Islet precursor cell (in vitro differentiated cells): ENCODE measurements around the gene APBB1IP.
"Not testable (repeated sequence)": the region's sequence is repeated elsewhere in the genome, so short reads cannot be mapped to it uniquely, and the experiment has no call there.

ENCODE experiments used
- DNase-seq: peaks from one replicate; pipeline ENCODE4 v3.0.0-alpha.2; 2018

APBB1IP gene

DNA sequence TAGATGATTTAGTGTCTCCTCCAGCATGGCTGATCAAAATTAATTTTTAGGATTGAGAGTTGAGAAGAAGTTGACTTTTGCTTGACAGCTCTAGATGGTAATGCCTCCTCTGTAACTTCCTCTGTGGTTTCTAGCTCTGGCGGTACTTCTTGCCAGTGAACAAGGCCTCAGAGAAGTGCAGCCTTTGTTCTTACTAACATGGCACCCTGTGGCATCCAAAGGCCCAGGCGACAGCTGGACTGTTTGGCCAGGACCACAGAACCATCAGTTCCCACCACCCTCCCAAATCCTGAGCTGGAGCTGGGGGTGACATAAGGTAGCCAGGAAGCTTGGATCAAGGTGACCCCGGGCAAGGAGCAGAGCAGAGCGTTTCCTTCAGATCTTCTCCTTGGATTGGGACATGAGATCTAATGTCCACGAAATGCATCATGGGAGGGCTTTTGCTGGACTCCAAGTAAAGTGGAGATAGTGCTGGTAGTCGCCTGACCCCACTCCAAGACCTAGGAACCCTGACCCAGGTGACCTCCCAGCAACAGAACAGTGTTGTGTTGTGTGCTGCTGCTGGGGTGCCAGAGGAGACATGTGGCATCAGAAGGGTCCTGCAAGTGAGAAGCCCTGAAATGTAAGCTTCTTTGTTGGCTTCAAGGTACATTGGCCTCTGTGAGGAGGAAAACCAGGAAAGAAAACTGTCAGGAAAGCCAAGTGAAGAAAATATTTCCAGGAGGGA lies 41.8 kb downstream of the APBB1IP start:
- no peak for DNase-seq

DNA sequence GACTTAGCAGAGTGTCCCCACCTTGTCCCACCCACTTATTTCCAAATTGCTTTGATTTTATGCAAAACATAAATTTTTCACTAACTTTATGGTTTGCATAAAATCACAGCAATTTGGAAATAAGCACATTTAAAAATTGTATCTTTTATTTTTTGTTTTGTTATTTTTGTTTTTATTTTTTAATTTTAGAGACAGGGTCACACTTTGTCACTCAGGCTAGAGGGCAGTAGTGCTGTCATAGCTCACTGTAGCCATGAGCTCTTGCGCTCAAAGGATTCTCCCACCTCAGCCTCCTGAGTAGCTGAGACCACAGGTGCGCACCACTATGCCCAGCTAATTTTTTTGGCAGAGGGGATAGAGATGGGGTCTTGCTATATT lies 43.2 kb downstream of the APBB1IP start:
- DNase-seq: no peak

DNA sequence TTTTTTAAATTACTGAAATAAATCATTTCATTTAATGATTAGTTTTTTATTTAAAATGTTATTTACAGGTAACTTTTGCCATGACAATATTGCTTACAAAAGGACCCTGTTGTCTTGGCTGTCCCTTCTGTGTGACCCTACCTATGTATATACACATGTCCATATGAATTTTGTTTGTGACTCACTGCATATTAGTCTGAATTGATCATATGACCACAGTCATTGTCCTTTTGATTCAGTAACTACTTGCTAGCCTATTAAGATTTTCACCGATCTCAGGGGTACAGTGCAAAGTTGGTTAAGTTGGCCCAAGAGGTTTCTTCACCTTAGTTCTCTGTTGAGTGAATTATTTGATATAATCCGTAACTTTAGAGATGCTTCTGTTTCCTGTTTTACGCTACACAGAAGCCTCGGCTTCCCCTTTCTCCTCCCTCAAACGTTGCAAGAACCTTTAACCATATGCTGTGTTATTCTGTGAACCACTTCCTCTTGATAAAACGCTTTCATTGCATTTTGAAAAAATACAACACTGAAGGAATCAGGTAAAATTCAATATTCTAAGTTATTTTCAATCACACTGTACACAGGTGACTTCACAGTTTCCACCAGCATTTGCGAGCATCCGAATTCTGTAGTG lies 43.9 kb downstream of the APBB1IP start:
- no peak for DNase-seq

DNA sequence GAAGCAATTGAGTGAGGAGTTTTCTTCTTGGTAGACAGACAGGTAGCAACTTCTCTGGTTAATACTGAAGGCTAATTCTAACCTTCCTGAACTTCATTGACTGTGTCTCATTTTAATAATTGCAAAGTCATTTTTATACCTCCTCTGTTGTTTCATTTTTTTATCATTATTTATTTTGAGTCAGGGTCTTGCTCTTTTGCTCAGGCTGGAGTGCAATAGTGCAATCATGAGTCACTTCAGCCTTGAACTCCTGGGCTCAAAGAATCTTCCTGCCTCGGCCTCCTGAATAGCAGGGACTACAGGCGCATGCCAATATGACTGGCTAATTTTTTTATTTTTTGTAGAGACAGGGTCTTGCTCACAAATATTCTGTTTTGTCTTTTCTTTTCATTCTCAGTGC lies 45.4 kb downstream of the APBB1IP start:
- DNase-seq: no peak

DNA sequence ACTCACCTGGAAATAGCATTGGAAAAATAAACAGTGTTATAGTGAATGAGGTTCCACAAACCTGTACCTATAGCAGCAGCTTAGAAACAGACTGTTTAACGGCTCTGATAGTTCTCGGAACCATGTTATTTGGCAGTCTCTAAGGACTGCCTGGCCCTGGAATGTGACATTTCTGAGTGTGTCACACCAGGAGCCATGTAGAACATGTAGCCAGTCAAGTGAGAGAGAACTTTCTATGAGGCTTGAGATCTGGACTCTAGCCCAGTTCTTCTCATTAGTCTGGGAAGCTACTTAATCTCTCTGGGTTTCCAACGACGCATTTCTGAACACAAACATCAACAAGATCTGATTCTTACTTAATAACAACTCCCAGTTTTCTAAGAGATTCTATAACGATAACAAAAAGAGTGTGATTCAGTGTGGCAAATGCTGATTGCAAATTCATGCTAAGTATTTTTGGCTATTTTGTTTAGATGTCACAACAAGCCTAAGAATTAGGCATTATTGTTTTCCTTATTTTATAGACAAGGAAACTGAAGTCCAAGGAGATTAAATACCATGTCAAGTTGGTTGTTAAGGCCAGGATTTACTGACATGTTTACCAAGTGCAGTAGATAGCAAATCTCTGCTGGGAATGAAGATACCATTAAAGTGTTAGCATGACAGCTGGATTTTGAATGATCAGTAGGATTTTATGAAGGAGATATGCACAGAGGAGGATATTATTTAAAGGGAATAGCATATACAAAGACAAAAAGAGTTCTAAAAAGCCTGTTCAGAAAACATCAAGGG lies 47.2 kb downstream of the APBB1IP start:
- no peak for DNase-seq

DNA sequence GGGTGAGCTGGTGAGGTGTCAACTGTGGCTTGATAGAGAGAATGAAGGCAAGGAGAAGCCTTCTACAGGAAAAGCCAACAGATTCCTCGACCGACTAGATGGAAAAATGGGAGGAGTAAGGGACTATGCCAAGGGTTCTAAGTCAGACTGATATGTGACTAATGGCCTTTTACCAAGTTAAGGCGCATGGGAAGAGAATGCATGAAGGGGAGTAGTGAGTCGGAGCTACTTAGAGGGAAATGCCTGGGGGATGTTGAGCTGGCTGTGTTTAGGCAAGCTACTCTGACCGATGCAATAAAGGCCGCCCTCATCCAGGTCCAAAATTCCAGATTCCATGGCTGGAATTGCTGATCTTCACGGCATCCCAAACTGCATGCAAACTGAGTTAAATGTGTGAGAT lies 48.2 kb downstream of the APBB1IP start:
- peak; percentile 92 for DNase-seq

DNA sequence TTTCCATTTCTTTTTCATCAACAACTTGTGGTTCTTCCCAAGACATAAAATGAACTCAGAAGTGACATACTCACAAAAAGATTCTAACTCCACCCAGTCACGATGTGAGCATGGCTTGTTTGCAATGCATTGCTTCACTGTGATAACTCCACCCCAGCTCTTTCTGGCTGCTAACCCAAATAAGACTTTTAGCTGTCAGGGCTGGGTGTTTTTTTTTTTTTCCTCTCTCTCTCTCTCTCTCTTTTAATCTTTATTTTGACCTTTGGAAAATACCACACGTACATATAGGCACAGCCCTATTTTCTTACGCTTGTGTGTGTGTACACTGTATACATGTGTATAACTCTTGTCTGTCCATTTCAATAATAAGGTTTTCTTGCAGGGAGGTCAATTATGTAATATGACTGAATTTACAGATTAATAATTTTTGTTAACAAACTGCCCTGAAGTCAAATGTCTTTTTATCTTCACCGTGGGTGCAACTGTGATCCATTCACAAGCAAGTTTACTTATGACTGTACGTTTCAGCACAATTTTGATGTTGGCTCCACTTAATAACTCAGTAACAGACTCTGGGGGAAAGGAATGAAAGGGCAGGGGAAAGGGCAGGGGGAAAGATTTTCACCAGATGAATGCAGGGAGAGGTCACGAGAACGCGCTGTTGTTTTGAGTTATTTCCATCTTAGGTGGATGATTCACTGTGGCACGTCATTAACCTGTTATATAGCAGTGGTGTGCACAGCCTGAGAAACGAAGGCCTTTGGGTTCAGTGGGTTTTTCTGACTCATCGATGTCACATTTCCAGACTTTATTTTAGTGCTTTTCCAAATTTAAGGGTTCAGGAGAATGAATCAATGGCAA lies 49.1 kb downstream of the APBB1IP start:
- peak; percentile 74 for DNase-seq

DNA sequence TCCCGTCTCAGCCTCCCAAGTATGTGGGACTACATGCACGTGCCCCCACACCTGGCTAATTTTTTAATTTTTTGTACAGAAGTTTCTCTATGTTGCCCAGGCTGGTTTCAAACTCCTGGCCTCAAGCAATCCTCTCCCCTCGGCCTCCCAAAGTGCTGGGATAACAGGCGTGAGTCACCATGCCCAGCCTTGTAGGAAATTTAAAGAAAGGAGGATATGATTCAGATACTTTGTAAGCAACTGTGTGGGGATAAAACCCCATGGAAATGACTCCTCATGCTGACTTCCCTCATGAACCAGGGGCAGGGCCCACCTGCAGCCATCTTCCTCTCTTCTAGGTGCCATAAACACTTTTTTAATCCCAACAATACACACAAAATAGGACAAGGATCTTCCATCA lies 50.2 kb downstream of the APBB1IP start:
- no peak for DNase-seq

DNA sequence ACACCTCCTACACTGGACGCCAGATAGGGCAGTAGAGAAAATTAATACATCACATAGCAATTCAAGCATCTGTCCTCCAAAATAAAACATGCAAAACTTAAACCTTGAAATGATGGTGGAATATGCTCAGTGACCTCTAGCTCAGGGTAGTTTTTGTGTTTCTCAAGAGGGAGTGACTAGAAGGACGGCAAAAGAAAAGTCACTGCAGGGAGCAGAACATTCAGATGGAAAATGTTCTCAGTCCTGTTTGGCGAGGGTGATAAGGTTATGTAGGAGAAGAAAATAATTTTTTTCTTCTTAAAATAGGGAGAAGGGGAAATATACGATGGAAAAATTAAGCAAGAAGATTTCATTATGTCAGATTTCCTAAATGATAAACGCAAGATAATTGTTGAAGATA lies 50.9 kb downstream of the APBB1IP start:
- DNase-seq: no peak

DNA sequence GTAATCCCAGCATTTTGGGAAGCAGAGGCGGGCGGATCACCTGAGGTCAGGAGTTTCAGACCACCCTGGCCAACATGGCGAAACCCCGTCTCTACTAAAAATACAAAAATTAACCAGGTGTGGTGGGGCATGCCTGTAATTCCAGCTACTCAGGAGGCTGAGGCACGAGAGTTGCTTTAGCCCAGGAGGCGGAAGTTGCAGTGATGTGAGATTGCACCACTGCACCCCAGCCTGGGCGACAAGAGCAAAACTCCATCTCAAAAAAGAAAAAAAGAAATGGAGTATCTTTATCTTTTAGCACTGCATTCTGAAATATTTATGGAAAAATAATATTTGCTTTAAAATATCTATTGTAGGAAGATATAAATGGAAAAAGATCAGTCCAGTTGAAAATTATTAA lies 52.2 kb downstream of the APBB1IP start:
- DNase-seq: not testable (repeated sequence)

DNA sequence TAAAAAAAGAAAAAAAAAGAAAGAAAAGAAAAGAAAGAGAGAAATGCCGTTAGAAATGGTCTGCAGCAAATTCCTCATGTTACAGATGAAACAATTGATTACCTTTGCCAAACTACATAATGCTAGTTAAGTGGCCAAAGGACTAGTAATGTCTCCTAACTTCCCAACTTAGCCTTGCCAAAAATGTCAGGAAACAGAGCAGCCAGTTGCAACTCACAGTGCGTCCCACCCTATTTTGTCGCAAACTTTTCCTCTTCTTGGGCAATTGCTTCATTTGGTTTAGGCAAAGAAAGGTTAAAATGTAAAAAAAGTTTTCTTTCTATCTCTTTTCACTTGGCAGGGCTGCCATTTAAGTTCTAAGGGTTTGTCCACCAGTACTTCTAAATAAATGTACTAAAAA lies 53.1 kb downstream of the APBB1IP start:
- no peak for DNase-seq

DNA sequence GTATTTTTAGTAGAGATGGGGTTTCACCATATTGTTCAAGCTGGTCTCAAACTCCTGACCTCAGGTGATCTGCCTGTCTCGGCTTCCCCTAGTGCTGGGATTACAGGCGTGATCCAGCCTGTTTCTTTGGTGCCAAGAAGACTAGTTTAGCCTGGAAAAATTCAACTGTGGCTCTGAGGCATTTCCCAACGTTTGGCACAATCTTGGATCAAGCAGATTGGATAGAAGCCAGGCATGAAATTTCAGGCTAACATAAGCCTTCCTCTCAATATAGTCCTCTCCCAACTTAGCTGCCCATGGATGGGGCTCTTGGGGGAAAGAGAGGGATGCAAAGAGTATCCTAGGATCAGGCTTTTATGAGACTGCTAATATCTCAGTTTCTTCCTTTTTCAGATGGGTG lies 53.8 kb downstream of the APBB1IP start:
- DNase-seq: no peak

DNA sequence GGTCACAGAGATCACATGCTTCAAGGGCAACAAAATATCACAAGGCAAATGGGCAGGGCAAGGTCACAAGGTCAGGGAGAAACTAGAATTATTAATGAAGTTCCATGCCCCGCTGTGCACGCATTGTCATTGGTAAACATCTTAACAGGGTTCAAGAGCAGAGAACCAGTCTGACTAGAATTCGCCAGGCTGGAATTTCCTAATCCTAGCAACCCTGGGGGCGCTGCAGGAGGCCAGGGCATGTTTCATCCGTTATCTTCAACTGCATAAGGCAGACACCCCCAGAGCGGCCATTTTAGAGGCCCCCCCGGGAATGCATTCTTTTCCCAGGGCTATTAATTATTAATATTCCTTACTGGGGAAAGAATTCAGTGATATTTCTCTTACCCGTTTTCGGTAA lies 54.6 kb downstream of the APBB1IP start:
- not testable (repeated sequence) for DNase-seq

DNA sequence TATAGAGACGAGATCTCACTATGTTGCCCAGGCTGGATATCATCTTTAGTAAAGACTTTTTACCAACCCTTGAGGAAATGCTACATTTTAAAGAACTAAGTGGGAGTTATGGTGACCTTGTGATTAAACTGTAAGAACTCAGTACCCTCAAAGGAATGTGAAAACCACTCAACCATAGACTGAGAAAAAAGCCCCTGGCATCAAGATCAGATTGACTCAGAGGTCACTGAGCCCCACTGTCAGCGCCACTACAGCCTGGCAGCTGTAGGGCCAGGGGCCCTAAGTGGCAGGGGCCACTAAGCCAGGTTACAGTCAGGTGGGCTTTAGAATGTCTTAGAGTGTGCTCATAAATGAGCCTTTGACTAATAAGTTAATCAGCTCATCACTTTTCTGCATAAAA lies 55.9 kb downstream of the APBB1IP start:
- no peak for DNase-seq

DNA sequence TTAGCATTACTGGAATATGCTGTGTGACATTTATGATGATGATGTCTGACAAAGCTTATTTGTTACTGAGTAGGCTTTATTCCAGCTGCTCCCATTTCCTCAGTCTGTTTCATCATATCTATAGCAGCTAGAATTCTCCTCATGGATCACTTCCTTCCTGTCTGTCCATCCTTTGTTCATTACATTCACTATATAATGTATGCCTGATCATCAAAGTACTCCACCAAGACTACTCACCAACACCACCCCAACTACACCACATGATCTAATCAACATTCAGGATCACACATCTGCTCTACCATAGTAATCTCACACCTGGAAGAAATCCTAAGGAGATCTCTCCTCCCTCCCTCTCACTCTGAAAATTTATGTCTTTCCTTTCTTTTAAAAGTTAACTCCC lies 61.3 kb downstream of the APBB1IP start:
- no peak for DNase-seq

DNA sequence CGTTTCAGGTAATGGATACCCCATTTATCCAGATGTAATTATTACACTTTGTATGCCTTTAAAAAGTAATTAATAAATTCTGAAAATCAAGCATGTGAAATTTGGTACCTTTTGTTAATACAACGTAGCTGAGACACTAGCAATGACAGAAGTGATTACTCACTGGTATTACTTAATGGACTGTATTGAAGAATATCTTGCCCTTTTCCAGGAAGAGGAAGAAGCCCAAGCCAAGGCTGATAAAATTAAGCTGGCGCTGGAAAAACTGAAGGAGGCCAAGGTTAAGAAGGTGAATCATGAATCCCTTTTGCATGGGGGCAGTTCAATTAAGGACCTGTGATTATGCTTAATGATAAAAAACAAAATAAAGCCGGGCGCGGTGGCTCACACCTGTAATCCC lies 64.8 kb downstream of the APBB1IP start:
- no peak for DNase-seq

DNA sequence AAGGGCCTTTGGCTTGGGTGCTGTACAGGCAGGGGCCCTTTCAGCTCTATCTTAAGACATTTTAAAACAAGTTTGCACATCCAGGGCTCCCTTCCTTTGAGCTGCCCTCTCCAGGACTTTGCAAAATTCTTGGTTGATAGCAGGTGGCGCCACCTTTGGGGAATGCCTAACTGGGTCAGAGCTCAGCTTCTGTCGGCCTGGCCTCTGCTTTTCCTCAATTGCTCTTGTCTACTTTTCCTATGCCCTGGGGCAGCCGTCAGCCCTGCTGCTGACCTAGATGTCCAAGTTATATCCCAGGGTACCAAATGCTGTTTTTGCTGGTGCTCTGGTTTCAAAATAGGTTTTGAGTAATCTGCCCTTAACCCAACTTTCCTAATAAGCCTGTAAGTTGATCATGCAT lies 65.8 kb downstream of the APBB1IP start:
- DNase-seq: peak; percentile 90

DNA sequence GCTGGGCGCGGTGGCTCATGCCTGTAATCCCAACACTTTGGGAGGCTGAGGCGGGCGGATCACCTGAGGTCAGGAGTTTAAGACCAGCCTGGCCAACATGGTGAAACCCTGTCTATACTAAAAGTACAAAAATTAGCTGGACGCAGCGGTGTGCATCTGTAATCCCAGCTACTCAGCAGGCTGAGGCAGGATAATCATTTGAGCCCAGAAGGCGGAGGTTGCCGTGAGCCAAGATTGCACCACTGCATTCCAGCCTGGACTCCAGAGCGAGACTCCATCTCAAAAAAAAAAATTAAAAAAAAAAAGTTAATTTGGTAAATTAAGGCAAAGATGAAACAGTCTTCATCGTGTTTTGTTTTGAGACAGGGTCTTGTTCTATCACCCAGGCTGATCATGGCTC lies 66.3 kb downstream of the APBB1IP start:
- DNase-seq: not testable (repeated sequence)

DNA sequence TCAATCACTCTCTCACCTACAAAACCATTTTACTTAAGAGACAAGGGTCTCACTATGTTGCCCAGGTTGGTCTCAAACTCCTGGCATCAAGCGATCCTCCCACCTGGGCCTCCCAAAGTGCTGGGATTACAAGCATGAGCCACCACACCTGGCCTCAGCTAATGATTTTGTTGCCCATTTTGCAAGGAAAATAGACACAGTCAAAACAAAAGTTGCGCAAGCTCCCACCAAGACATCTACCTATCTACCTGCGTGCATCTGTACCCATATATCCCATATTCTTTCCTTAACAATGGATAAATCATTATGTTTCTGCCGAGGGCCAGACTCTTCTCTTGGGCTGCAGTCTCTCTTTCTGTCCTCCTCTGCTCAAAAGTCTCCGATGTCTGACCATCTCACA lies 67.3 kb downstream of the APBB1IP start:
- no peak for DNase-seq

DNA sequence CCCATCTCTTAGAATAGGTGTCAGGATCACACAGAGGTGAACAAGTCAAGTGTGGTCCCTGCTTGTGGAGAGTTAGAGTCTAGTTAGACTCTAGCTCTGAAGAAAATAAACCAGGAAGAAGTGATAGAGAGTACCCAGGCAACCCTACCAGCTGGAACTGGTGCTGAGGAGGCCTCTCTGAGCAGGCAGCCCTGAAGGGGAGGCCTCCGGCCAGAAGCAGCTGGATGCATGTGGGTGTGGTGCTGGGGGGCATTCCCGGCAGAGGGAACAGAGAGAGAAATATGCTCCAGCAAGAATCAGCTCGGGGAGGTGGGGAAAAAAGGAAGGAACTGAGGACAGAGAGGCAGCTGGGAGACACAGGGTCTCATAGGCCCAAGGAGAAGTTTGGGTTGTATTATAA lies 68.6 kb downstream of the APBB1IP start:
- DNase-seq: no peak

DNA sequence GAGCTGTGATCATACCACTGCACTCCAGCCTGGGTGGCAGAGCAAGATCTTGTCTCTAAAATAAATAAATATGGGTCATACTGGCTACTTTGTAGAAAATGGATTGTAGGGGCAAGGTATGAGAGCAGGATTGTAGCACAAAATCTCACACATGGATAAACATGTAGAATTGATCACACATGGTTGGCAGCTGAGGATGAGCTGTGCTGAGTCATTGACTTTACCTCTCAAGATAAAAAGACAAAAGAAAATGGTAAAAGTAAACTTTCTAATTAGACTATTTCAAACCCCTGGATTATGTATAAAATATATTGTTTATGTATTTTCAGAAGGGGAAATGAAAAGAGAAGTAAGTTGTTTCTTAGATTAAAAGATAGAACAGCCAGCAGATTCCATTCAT lies 69.3 kb downstream of the APBB1IP start:
- DNase-seq: no peak

DNA sequence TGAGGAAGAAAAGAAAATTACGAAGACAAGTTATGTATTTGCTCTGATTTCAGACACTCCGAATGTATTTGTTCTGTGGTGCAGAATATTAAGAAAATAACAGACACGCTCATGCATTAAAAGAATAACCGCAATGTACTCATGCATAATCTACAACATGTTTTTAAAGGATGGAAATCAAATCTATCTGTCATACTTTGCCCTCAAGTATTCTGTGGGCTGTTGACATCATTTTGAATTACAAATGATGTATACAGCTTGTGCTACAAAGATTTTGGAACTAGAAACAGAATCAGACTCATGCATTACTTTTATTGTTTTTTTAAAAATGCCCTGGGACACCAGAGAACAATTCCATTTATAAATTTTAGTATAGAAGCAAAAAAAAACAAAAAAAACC lies 69.9 kb downstream of the APBB1IP start:
- no peak for DNase-seq

DNA sequence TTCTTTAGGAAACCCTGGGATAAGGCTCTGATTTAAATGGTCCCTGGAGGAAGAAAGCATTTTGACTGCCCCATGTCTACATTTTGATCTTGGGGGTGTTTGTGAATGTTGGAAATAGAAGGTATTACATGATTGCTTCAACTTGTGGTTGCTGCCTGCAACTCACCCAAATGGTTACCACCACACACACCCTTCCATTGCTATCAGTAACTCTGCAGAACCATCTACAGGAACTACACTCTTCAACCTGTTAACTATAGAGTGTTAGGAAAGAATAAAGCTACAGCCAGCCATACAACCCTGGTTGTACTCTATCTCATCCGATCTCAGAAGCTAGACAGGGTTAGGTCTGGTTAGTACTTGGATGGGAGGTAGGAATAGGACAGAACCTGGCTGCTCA lies 71.2 kb downstream of the APBB1IP start:
- no peak for DNase-seq
